Measurements from ENCODE around the gene MAP4K2.
"Not testable (repeated sequence)": the region's sequence is repeated elsewhere in the genome, so short reads cannot be mapped to it uniquely, and the experiment has no call there.

The MAP4K2 gene

DNA sequence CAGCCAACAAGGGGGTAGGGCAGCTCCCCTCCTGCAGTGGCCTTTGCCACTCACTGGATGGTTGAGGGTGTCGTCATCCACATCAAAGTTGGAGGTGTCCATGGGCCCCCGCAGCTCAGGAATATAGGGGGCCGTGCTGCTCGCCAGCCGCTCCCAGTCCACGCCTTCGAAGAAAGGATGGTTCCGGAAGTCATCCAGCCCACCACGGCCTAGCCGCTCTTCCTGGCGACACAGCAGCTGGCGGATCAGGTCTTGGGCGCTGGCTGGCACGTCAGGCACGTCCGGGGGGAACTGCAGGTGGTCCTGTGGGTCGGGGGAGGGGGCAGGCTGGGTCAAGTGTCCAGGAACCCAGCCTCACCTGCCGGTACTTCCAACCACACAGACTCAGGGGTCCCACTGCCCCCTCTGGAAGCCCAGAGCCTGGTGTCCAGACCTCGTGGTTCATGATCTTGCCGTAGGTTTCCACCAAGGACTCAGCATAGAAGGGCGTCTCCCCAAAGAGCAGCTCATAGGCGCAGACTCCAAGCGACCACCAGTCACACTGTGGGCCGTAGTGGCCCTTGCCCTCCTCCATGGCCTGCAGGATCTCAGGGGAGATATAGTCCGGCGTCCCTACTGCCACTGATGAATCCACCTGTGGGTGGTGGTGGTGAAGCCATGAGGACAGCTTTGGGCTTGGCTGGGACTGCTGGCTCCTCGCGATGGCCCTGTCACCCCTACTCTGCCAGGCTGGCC, 35.8 kb upstream of the MAP4K2 start:
- no peak for DNase-seq

DNA sequence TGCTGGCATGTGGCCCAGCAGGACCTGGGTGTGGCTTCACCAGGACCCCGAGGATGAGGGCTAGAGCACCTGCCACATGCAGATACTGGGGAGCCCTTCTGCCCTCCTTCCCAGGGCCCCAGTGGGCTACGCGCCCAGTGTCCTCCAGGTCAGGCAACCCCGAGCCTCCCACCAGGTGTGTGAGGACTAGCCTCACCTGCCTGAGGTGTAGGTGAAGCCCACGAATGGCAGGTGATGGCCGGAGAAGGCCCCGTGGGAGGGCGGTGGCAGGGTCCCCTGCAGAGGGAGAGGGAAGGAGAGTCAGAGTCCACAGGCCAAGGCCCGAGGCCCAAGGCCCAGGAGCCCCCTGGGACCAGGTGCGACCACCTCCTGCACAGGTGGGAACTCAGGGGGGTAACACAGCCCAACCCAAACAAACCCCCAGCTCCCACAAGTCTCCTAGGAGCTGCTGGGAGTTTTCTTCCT, 34.9 kb upstream of the MAP4K2 start:
- DNase-seq, result no peak

- DNase-seq, result no peak
Observed at GRCh38 chr11:64836448-64837072, 33.5 kb upstream of the MAP4K2 start.

DNA sequence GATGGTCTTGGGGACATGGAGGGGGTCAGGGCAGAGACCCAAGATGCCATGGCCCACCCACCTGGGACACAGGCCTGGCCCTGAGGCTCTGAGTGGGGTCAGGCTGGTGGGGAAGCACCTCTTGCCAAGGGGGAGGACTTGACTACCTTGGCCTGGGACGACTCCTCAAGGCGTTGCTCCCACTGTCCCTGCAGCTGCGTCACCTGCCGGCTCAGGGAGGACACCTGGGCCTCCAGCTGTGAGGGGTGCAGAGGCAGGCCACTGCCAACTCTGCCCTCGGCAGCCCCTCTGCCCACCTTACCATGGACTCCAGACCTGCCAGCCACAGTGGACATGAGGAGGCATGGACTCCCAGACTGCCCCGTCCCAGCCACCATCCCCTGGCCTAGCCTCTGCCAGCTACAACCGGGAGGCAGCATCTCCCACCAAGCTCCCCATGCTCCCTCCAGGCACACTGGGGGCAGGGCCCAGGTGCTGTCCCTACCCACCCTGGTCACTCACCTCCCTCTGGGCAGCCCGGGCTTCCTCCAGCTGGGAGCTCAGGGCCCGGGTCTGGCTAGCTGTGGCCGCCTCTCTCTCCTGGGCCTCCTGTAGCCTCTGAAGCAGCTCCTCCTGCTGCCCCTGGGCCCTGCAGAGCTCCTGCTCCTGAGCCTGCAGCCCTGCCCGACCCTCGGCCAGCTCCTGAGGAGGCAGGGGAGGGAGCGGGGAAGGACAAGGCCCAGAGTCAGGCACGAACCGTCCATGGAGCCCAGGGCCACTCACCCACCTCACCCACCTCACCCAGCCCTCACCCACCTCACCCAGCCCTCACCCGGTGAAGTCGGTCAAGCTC, 32.8 kb upstream of the MAP4K2 start:
- DNase-seq, result no peak

DNA sequence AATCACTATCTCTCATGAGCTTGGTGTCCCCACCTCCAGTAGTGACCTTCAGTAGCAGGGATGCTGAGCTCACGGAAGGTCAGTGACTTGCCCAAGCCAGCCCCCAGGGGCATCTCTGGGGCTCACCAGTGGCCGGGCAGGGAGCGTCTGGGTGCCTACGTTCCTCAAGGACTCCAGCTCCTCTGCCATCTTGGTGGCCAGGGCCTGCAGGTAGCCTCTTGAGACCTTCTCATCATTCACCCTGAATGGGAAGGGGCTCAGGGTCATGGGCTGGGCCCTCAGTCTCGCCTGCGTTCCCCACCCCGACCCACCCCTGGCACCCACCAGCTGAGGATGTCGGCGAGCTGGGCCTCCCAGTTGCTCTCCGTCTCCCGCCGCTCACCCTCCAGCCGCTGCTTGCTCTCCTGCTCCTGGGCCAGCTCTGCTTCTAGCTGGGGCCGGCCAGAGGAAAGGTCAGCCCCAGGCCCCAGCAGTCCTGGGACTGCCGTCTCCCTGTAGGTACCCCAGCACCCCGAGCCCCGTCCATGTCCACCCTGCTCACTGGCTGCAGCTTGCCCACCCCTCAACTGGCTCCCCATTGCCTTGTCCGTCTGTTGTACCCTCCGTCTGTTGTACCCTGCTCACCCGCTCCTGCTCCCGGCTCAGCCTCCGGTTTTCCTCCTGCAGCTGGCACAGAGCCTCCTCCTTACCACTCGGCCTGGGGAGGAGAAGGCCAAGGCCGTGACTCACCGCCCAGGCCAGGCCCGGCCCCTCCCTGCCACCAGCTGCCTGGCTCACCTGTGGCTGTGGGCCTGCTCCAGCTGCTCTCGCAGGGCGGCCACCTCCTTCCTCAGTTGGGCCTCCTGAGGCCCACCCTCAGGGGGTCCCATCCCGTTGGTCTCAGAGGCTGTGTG, 32.0 kb upstream of the MAP4K2 start:
- no peak for DNase-seq

DNA sequence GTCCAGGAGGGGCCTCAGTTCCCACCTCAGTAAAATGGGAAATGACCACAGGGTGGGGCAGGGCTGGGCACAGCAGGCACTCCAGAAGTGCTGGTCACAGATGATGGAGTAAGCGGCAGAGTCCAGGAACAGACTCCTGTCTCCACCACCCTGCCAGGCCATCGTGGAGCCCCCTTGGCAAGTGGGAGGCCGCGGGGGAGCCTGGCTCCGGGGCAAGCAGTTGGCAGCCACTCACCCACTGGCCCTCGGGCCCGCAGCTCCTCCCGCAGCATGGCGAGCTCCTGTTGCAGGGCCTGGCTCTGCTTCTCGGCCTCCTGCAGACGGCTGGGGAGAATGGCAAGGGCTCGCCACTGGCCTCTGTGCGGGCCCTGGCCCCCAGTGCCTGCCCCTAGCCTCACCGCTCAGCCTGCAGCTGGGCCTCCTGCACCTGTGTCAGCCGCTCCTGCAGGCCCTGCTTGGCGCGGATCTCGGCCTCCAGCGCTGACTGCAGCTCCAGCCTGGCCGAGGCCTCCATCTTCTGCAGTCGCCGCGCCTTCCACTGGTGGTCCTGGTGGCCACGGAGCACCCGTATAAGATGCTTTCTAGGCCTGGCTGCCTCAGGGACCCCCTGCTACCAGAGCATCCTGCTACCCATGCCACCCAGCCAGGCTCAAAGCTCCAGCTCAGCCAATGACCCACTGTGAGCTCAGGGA, 31.2 kb upstream of the MAP4K2 start:
- no peak for DNase-seq

DNA sequence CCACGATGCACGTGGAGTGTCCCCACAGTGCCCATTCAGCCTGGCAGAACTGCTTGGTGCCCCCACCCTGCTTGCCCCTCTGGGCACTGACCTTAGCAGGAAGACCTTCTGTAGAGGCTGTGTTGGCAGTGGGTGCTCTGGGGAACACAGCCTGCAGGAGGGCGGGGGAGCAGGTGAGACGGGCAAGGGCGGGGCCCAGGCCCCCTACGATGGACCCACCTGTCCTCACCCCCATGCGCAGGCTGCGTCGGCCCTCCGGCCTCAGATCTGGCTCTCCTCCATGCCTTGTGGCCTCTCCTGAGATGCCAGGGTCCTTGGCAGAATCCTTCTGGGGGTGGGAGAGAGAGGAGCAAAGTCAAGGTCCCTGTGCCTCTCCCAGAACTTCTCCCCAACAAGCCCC, 30.5 kb upstream of the MAP4K2 start:
- DNase-seq, result no peak

GRCh38 chr11:64833198-64833502, 30.1 kb upstream of the MAP4K2 start:
- DNase-seq, result no peak

- no peak for DNase-seq
Observed at GRCh38 chr11:64832467-64833197, 29.6 kb upstream of the MAP4K2 start.

DNA sequence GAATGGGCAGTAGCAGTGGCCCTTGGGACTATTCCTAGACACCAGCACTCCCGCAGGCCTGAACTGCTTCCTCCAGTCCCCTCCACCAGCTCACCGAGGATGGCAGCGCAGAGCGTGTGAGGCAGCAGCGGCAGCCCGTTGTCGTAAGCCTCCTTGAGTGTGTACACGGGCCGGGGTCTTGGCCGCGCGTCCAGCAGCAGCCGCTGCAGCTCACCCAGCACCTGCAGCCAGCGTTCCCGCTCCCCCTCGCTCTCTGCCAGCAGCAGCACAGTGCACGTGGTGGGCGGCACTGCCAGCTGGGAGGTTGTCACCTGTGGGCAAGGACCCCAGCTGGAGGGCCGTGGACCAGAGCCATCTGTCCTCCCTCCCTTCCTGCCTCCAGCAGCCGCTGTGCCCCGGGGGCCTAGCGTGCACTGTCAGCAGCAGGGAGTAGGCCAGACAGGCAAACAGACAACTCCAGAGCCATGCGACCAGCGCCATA, 28.4 kb upstream of the MAP4K2 start:
- no peak for DNase-seq

DNA sequence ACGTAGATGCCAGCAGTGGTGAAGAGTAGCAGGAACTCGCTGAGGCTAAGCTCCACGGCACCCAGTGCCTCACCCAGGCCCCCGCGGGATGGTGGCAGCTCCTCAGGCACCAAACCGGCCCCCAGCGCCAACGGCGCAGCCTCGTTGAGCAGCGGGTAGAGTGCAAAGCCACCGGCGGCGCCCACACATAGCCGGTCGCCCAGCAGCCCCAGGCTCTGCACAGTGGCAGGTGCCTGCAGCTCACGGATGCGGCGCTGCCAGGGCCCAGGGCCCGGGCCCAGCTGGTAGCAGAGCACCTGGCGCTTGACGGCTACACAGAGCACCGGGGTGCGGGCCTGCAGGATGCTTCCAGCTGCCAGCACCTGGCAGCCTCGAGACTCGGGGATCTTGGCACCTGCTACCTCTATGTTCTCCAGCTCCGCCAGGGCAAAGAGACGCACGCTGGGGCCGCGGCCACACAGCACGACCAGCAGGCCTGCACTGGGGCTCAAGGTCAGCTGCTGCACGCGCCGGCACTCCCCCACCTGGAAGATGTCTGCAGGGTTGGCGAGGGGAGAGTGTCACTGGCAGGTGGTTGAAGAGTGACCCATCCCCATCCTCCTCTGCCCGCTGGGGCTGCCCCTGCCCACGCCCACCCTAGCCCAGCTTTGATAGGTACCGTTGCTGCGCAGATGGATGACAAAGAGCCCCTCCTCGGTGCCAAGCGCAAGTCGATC, 26.7 kb upstream of the MAP4K2 start:
- no peak for DNase-seq

GRCh38 chr11:64827451-64827839, 24.4 kb upstream of the MAP4K2 start:
- no peak for DNase-seq

GRCh38 chr11:64826578-64827450, 23.8 kb upstream of the MAP4K2 start:
- no peak for DNase-seq

- no peak for DNase-seq
Observed at GRCh38 chr11:64826062-64826461, 23.0 kb upstream of the MAP4K2 start.

DNA sequence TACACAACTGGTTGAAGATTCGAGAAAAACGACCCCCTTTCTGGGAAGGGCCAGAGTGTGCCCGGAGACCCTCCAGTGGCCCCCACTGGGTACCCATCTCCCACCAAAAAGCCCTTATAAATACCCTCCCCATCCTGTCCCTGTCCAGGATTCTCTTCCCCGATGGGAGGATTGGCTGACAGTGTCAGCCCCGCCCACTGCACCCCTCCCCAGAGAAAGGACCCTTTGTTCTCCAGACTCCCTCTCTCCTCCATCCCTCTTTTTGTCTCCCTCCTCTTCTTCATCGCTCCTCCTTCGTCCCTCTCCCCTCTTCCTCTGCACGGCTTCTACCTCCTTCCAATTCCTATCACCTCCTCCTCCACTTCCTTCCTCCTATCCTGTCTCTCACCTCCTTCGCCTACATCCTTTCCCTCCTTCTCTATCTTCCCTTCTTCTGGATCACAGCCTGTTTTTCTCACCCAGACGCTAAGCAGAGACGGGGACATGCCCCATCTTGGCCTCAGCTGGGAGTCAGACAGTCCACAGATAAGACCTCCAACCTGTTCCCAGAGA, 20.6 kb upstream of the MAP4K2 start:
- DNase-seq, result no peak

DNA sequence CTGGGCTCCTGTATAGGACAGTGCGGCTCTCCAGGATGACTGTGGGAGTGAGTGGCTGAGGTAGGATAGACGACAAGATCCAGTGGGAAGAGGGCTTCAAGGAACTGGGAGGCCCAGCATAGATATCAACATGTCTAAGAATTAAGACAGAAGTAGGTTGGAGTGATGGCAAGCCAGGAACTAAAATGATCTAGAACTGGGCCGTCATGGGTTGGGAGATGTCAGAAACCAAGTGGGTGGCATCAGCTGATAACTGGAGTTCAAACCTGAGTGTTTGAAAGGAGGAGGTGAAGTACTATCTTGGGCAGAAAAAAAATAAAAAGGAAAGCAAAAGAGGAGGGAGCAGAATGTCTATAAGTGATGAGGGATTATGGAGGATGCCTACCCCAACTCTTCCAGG, 14.5 kb upstream of the MAP4K2 start:
- no peak for DNase-seq

DNA sequence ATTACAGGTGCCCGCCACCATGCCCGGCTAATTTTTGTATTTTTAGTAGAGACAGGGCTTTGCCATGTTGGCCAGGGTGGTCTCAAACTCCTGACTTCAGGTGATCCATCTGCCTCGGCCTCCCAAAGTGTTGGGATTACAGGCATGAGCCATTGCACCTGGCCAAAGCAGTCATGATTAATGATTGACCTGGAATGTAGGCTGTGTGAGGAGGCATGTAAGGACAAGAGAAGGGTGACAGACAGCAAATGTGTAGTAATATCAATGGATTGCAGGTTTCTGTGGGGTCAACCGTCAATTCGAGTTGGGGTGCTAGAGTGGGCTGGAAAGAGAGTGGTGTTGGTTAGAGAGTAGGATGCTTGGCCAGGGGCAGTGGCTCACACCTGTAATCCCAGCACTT, 12.4 kb upstream of the MAP4K2 start:
- DNase-seq, result not testable (repeated sequence)

DNA sequence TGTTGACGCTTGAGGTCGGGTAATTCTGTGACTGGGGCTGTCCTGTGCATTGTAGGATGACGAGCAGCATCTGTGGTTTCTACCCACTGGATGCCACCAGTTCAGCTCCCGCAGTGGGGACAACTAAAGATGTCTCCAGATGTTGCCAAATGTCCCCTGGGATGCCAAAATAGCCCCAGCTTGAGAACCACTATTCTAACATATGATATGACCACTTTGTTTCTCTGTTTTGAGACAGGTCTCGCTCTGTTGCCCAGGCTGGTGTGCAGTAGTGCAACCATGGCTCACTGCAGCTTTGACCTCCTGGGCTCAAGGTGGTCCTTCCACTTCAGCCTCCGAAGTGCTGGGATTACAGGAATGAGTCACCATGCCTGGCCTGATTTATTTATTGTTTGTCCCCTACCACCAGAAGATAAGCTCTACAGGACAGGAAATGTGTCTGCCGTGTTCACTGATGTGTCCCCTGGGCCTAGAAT, 11.7 kb upstream of the MAP4K2 start:
- no peak for DNase-seq

- DNase-seq, result no peak
Observed at GRCh38 chr11:64813826-64814225, 10.8 kb upstream of the MAP4K2 start.

All from stimulated activated CD4-positive, alpha-beta T cell treated with anti-CD3 and anti-CD28 coated beads, Interleukin-1b, Interleukin-23, amount 100 ng/mL, for 48 hours (primary cell).